ENCODE measurements around the gene ZNF385A. TPM values are rescaled to one million over a fixed set of nuclear protein-coding genes. Genes with fewer than 3 reads are reported as not detected.

ZNF385A gene
- total RNA-seq, 2 donors from 2014 or later = 1.1 to 1.5 TPM

- peaks cover 23 to 27% of the 10 kb centered on the region in 2 donors for H3K4me1 Mint-ChIP-seq (ENCODE audit: low read depth in 2 of 2)
- peak overlapping the region; percentile 20 to 38 for H3K27ac Mint-ChIP-seq
Observed at GRCh38 chr12:54407183-54407905, 22.8 kb upstream of the ZNF385A start.

GRCh38 chr12:54405573-54405972 lies 21.0 kb upstream of the ZNF385A start:
- H3K27me3 Mint-ChIP-seq = no peaks in the 10 kb centered on the region
- H3K9me3 Mint-ChIP-seq = no peaks in the 10 kb centered on the region
- DNase-seq (ENCODE audit: low spot score) (no peak), ATAC-seq (no peak)
- H3K4me3 Mint-ChIP-seq = no peak overlapping the region
- peaks cover 13 to 20% of the 10 kb centered on the region in 2 donors for H3K4me1 Mint-ChIP-seq (ENCODE audit: low read depth in 2 of 2)
- peak overlapping the region; percentile 12 to 38 for H3K27ac Mint-ChIP-seq
- peaks cover 16% of the 10 kb centered on the region for H3K36me3 Mint-ChIP-seq

More at GRCh38 chr12:54407183-54407905, 22.8 kb upstream of the ZNF385A start:
- H3K4me3 Mint-ChIP-seq = no peak overlapping the region
- H3K36me3 Mint-ChIP-seq = peaks cover 16% of the 10 kb centered on the region
- ATAC-seq (no peak), DNase-seq (ENCODE audit: low spot score) (no peak)
- H3K9me3 Mint-ChIP-seq = no peaks in the 10 kb centered on the region
- H3K27me3 Mint-ChIP-seq = no peaks in the 10 kb centered on the region

- Mint-ChIP-seq H3K4me3 (no peak overlapping the region), H3K36me3 (peaks cover 20% of the 10 kb centered on the region), H3K9me3 (no peaks in the 10 kb centered on the region), H3K27ac (peak overlapping the region; percentile 1 to 38), H3K27me3 (no peaks in the 10 kb centered on the region), H3K4me1 (ENCODE audit: low read depth in 2 of 2) (peaks cover 13 to 20% of the 10 kb centered on the region in 2 donors)
- DNase-seq (ENCODE audit: low spot score) = no peak
- no peak for ATAC-seq
Observed at GRCh38 chr12:54405106-54405505, 20.6 kb upstream of the ZNF385A start.

GRCh38 chr12:54404061-54405004 lies 19.8 kb upstream of the ZNF385A start:
- H3K27ac Mint-ChIP-seq = peak overlapping the region; percentile 1 to 73
- ATAC-seq = no peak
- no peaks in the 10 kb centered on the region for H3K27me3 Mint-ChIP-seq
- H3K9me3 Mint-ChIP-seq = no peaks in the 10 kb centered on the region
- no peak for DNase-seq (ENCODE audit: low spot score)
- peaks cover 14 to 20% of the 10 kb centered on the region in 2 donors for H3K4me1 Mint-ChIP-seq (ENCODE audit: low read depth in 2 of 2)
- H3K36me3 Mint-ChIP-seq = peaks cover 25% of the 10 kb centered on the region
- H3K4me3 Mint-ChIP-seq = no peak overlapping the region

GRCh38 chr12:54401119-54401518 lies 16.6 kb upstream of the ZNF385A start:
- no peaks in the 10 kb centered on the region for H3K27me3 Mint-ChIP-seq
- peak overlapping the region in 1 of 2 donors; percentile 4 for H3K27ac Mint-ChIP-seq
- DNase-seq (ENCODE audit: low spot score) = no peak
- no peak overlapping the region for H3K4me3 Mint-ChIP-seq
- H3K36me3 Mint-ChIP-seq = peaks cover 30% of the 10 kb centered on the region
- ATAC-seq = no peak
- peaks cover 14 to 19% of the 10 kb centered on the region in 2 donors for H3K4me1 Mint-ChIP-seq (ENCODE audit: low read depth in 2 of 2)
- no peaks in the 10 kb centered on the region for H3K9me3 Mint-ChIP-seq

GRCh38 chr12:54398995-54399793 lies 14.7 kb upstream of the ZNF385A start:
- no peaks in the 10 kb centered on the region for H3K27me3 Mint-ChIP-seq
- no peaks in the 10 kb centered on the region for H3K9me3 Mint-ChIP-seq
- H3K27ac Mint-ChIP-seq = no peak overlapping the region
- peak; percentile 81 for DNase-seq (ENCODE audit: low spot score)
- ATAC-seq = peak; percentile 81 to 84
- peaks cover 11 to 19% of the 10 kb centered on the region in 2 donors for H3K4me1 Mint-ChIP-seq (ENCODE audit: low read depth in 2 of 2)
- peaks cover 26% of the 10 kb centered on the region for H3K36me3 Mint-ChIP-seq
- H3K4me3 Mint-ChIP-seq = no peak overlapping the region

GRCh38 chr12:54398218-54398617 lies 13.7 kb upstream of the ZNF385A start:
- no peak overlapping the region for H3K4me3 Mint-ChIP-seq
- DNase-seq (ENCODE audit: low spot score) (no peak), ATAC-seq (no peak)
- no peaks in the 10 kb centered on the region for H3K27me3 Mint-ChIP-seq
- H3K36me3 Mint-ChIP-seq = peaks cover 26% of the 10 kb centered on the region
- no peak overlapping the region for H3K27ac Mint-ChIP-seq
- no peaks in the 10 kb centered on the region for H3K9me3 Mint-ChIP-seq
- H3K4me1 Mint-ChIP-seq (ENCODE audit: low read depth in 2 of 2) = peaks cover 18 to 27% of the 10 kb centered on the region in 2 donors

GRCh38 chr12:54397157-54397556 lies 12.6 kb upstream of the ZNF385A start:
- Mint-ChIP-seq H3K36me3 (peaks cover 26% of the 10 kb centered on the region), H3K4me3 (no peak overlapping the region), H3K27me3 (no peaks in the 10 kb centered on the region), H3K27ac (peak overlapping the region; percentile 38 to 60), H3K9me3 (no peaks in the 10 kb centered on the region), H3K4me1 (ENCODE audit: low read depth in 2 of 2) (peaks cover 24 to 31% of the 10 kb centered on the region in 2 donors)
- ATAC-seq (peak in 1 of 2 donors; percentile 37), DNase-seq (ENCODE audit: low spot score) (no peak)

- Mint-ChIP-seq H3K9me3 (no peaks in the 10 kb centered on the region), H3K4me3 (no peak overlapping the region), H3K4me1 (ENCODE audit: low read depth in 2 of 2) (peaks cover 31 to 38% of the 10 kb centered on the region in 2 donors), H3K27ac (no peak overlapping the region), H3K27me3 (no peaks in the 10 kb centered on the region), H3K36me3 (peaks cover 26% of the 10 kb centered on the region)
- DNase-seq (ENCODE audit: low spot score) (no peak), ATAC-seq (no peak)
Observed at GRCh38 chr12:54395545-54395944, 11.0 kb upstream of the ZNF385A start.

- Mint-ChIP-seq H3K4me3 (no peak overlapping the region), H3K9me3 (no peaks in the 10 kb centered on the region), H3K27me3 (no peaks in the 10 kb centered on the region), H3K4me1 (ENCODE audit: low read depth in 2 of 2) (peaks cover 32 to 38% of the 10 kb centered on the region in 2 donors), H3K36me3 (peaks cover 21% of the 10 kb centered on the region), H3K27ac (peak overlapping the region; percentile 29 to 54)
- ATAC-seq (no peak), DNase-seq (ENCODE audit: low spot score) (no peak)
Observed at GRCh38 chr12:54394986-54395385, 10.5 kb upstream of the ZNF385A start.

GRCh38 chr12:54394281-54394719 lies 9.8 kb upstream of the ZNF385A start:
- ATAC-seq = no peak
- Mint-ChIP-seq H3K36me3 (peaks cover 17% of the 10 kb centered on the region), H3K9me3 (no peaks in the 10 kb centered on the region), H3K4me3 (peak overlapping the region; percentile 47), H3K27ac (peak overlapping the region; percentile 54 to 90), H3K27me3 (no peaks in the 10 kb centered on the region), H3K4me1 (ENCODE audit: low read depth in 2 of 2) (peaks cover 38 to 42% of the 10 kb centered on the region in 2 donors)
- DNase-seq (ENCODE audit: low spot score) = no peak

GRCh38 chr12:54393743-54394142 lies 9.2 kb upstream of the ZNF385A start:
- Mint-ChIP-seq H3K36me3 (peaks cover 12% of the 10 kb centered on the region), H3K27ac (peak overlapping the region; percentile 54 to 90), H3K9me3 (no peaks in the 10 kb centered on the region), H3K4me1 (ENCODE audit: low read depth in 2 of 2) (peaks cover 38 to 39% of the 10 kb centered on the region in 2 donors), H3K27me3 (no peaks in the 10 kb centered on the region), H3K4me3 (peak overlapping the region; percentile 47)
- ATAC-seq (no peak), DNase-seq (ENCODE audit: low spot score) (no peak)

- peaks cover 38 to 39% of the 10 kb centered on the region in 2 donors for H3K4me1 Mint-ChIP-seq (ENCODE audit: low read depth in 2 of 2)
- no peak overlapping the region for H3K4me3 Mint-ChIP-seq
- no peak overlapping the region for H3K27ac Mint-ChIP-seq
- H3K36me3 Mint-ChIP-seq = peaks cover 11% of the 10 kb centered on the region
- no peaks in the 10 kb centered on the region for H3K27me3 Mint-ChIP-seq
- ATAC-seq (no peak), DNase-seq (ENCODE audit: low spot score) (no peak)
- H3K9me3 Mint-ChIP-seq = no peaks in the 10 kb centered on the region
Observed at GRCh38 chr12:54393207-54393609, 8.7 kb upstream of the ZNF385A start.

Data from natural killer cell treated with Interleukin-12 subunit alpha and Interleukin-12 subunit beta and Interleukin-15 and Interleukin-18, amount 100 ng/mL, for 72 hours (primary cell).